Subcutaneous abdominal adipose tissue (tissue), 5 donors: Measurements from ENCODE around the gene DPH6.
"Not testable (repeated sequence)": the region's sequence is repeated elsewhere in the genome, so short reads cannot be mapped to it uniquely, and the experiment has no call there.

Source experiments
- H3K27ac ChIP-seq: one replicate; pipeline ENCODE4 v1.7.0; 2013; ENCODE audit warnings: low read depth, mild to moderate bottlenecking, inconsistent platforms, low read length, moderate library complexity
- H3K27me3 ChIP-seq, 5 donors: one replicate each; pipeline ENCODE4 v1.7.0; 2013; ENCODE audit warnings: low read length in 5 of 5, inconsistent platforms in 1 of 5; ENCODE audit not compliant: control insufficient read depth in 5 of 5, insufficient read depth in 4 of 5
- H3K36me3 ChIP-seq, 5 donors: one replicate each; pipeline ENCODE4 v1.7.0; 2013; ENCODE audit warnings: low read length in 5 of 5; ENCODE audit not compliant: control insufficient read depth in 5 of 5, insufficient read depth in 5 of 5
- H3K4me1 ChIP-seq, 5 donors: one replicate each; pipeline ENCODE4 v1.7.0; 2013; ENCODE audit warnings: low read length in 5 of 5, mild to moderate bottlenecking in 3 of 5, moderate library complexity in 1 of 5; ENCODE audit not compliant: control insufficient read depth in 5 of 5, insufficient read depth in 5 of 5
- H3K4me3 ChIP-seq, 5 donors: one replicate each; pipeline ENCODE4 v1.7.0; 2013; ENCODE audit warnings: low read length in 5 of 5, low read depth in 1 of 5
- H3K9ac ChIP-seq, 5 donors: one replicate each; pipeline ENCODE4 v1.7.0; 2013; ENCODE audit warnings: low read length in 5 of 5, mild to moderate bottlenecking in 4 of 5, moderate library complexity in 3 of 5
- H3K9me3 ChIP-seq, 5 donors: one replicate each; pipeline ENCODE4 v1.7.0; 2013; ENCODE audit warnings: low read length in 5 of 5; ENCODE audit not compliant: control insufficient read depth in 5 of 5
- donor health status: healthy.
- donor health status: healthy.
- donor health status: healthy.
- donor health status: healthy.
- donor health status: healthy.

Gene DPH6

GRCh38 chr15:35381328-35381727, 164.6 kb downstream of the DPH6 start:
- Histone ChIP-seq H3K36me3 (peaks cover 0 to 17% (median 7%) of the 10 kb centered on the region in 5 donors), H3K27me3 (no peaks in the 10 kb centered on the region), H3K4me3 (no peak overlapping the region), H3K4me1 (no peaks in the 10 kb centered on the region), H3K9ac (no peak overlapping the region), H3K27ac (no peak overlapping the region), H3K9me3 (no peaks in the 10 kb centered on the region)

DNA sequence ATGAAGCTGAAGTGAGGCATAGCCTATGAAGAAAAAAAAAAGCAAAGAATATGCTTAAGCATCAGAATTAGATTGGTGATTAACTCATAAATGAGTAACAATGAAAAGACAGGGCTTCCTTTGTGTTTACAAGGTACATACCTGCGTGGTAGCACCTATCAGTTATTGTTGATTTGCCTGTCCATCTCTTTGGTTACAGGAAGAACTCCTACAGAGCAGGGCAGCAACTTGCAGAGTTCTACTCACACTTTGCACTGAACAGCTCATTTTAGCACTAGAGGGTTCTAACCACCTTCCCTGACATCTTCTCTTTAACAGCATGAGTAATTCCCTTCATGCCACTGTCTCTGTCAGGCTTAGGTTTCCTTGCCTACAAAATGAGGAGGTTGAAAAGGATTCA, 166.0 kb downstream of the DPH6 start:
- no peak overlapping the region for H3K4me3 ChIP-seq
- no peak overlapping the region for H3K27ac ChIP-seq
- no peaks in the 10 kb centered on the region for H3K9me3 ChIP-seq
- H3K4me1 ChIP-seq: no peaks in the 10 kb centered on the region
- peaks cover 0 to 17% (median 7%) of the 10 kb centered on the region in 5 donors for H3K36me3 ChIP-seq
- no peaks in the 10 kb centered on the region for H3K27me3 ChIP-seq
- no peak overlapping the region for H3K9ac ChIP-seq

GRCh38 chr15:35378454-35378853, 167.5 kb downstream of the DPH6 start:
- not testable (repeated sequence) for H3K4me1 ChIP-seq, H3K4me3 ChIP-seq, H3K9me3 ChIP-seq, H3K9ac ChIP-seq, H3K27me3 ChIP-seq, H3K27ac ChIP-seq
- H3K36me3 ChIP-seq: peaks cover 0 to 17% (median 7%) of the 10 kb centered on the region in 5 donors

GRCh38 chr15:35376707-35377106, 169.3 kb downstream of the DPH6 start:
- Histone ChIP-seq H3K4me1 (no peaks in the 10 kb centered on the region), H3K9me3 (no peaks in the 10 kb centered on the region), H3K36me3 (peaks cover 7 to 27% (median 14%) of the 10 kb centered on the region in 5 donors), H3K27ac (no peak overlapping the region), H3K27me3 (no peaks in the 10 kb centered on the region), H3K4me3 (no peak overlapping the region), H3K9ac (no peak overlapping the region)

- Histone ChIP-seq H3K4me1 (no peaks in the 10 kb centered on the region), H3K36me3 (peaks cover 10 to 20% (median 17%) of the 10 kb centered on the region in 5 donors), H3K9ac (no peak overlapping the region), H3K27ac (no peak overlapping the region), H3K4me3 (no peak overlapping the region), H3K27me3 (no peaks in the 10 kb centered on the region), H3K9me3 (no peaks in the 10 kb centered on the region)
Measured at GRCh38 chr15:35374661-35375060, 171.3 kb downstream of the DPH6 start.

GRCh38 chr15:35362195-35362829, 183.7 kb downstream of the DPH6 start:
- Histone ChIP-seq H3K27ac (no peak overlapping the region), H3K9ac (no peak overlapping the region), H3K27me3 (no peaks in the 10 kb centered on the region), H3K36me3 (peaks cover 0 to 7% (median 4%) of the 10 kb centered on the region in 5 donors), H3K4me3 (no peak overlapping the region), H3K4me1 (no peaks in the 10 kb centered on the region), H3K9me3 (peaks cover 0 to 33% (median 27%) of the 10 kb centered on the region in 5 donors)

- H3K9ac ChIP-seq: no peak overlapping the region
- no peak overlapping the region for H3K27ac ChIP-seq
- no peaks in the 10 kb centered on the region for H3K4me1 ChIP-seq
- no peak overlapping the region for H3K4me3 ChIP-seq
- H3K9me3 ChIP-seq: peaks cover 0 to 42% (median 31%) of the 10 kb centered on the region in 5 donors
- no peaks in the 10 kb centered on the region for H3K27me3 ChIP-seq
- H3K36me3 ChIP-seq: no peaks in the 10 kb centered on the region
Measured at GRCh38 chr15:35358824-35359223, 187.1 kb downstream of the DPH6 start.

DNA sequence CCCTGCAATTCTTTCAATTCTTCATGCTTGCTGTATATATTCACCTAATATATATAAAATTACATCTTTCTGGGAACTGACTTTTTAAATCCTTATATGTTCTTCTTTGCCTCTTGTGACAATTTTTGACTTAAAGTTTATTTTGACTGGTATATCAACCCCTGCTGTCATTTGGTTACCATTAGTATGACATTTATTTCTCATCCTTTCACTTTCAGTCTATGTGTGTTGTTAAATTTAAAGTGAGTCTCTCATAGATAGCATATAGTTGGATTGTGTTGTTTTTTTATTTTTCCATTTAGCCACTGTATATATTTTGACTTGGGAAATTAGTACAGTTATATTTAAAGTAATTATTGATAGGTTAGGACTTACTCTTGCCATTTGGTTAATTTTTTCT, 194.9 kb downstream of the DPH6 start:
- H3K27me3 ChIP-seq: no peaks in the 10 kb centered on the region
- no peak overlapping the region for H3K27ac ChIP-seq
- H3K9me3 ChIP-seq: peaks cover 0 to 13% (median 0%) of the 10 kb centered on the region in 5 donors
- no peak overlapping the region for H3K4me3 ChIP-seq
- H3K36me3 ChIP-seq: no peaks in the 10 kb centered on the region
- H3K9ac ChIP-seq: no peak overlapping the region
- H3K4me1 ChIP-seq: no peaks in the 10 kb centered on the region

DNA sequence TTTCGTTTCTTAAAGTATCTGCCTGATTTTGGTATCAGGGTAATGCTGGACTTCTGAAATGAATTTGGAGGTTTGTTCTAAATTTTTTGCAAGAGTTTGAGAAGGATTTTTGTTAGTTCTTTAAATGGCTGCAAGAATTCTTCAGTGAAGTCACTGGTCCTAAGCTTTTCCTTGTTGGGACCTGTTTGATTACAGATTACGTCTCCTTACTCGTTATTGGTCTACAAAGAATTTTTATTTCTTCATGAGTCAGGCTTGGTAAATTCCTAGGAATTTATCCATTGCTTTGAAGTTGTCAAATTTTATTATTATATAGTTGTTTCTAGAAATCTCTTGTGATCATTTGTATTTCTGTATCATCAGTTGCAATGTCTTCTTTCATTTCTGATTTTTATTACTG, 196.0 kb downstream of the DPH6 start:
- Histone ChIP-seq H3K9ac (no peak overlapping the region), H3K4me1 (no peaks in the 10 kb centered on the region), H3K27ac (no peak overlapping the region), H3K4me3 (no peak overlapping the region), H3K9me3 (peaks cover 0 to 10% (median 0%) of the 10 kb centered on the region in 5 donors), H3K27me3 (no peaks in the 10 kb centered on the region), H3K36me3 (no peaks in the 10 kb centered on the region)

DNA sequence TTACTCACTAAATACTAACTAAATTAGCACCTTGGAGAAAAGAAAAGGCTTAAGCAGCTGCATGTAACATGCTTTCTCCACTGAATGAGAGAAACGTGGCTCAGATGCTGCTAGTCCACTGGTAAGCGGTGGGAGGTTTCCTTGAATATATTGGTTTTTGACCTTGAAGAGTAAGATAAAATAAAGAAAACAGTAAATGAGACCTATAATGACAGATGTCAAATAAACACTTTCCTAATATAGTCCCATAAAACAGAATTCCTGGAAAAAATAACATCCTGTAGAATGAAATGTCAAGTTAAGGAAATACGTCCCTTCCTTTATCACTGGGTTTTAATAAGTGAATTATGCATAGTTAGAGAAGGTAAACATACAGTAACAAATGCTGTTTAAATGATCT, 215.0 kb downstream of the DPH6 start:
- no peaks in the 10 kb centered on the region for H3K27me3 ChIP-seq
- H3K27ac ChIP-seq: no peak overlapping the region
- no peaks in the 10 kb centered on the region for H3K4me1 ChIP-seq
- H3K36me3 ChIP-seq: no peaks in the 10 kb centered on the region
- no peak overlapping the region for H3K4me3 ChIP-seq
- no peaks in the 10 kb centered on the region for H3K9me3 ChIP-seq
- no peak overlapping the region for H3K9ac ChIP-seq
